ENCODE measurements around the gene FOXC2.

GRCh38 chr16:86610779-86611524 lies 44.3 kb downstream of the FOXC2 start:
- no peak for TF ChIP-seq CTCF (IDR thresholded peaks at IDR 0.05)
- no peak for TF ChIP-seq POLR2A (IDR thresholded peaks at IDR 0.05)

Measured in heart left ventricle (tissue), 13 donors.